SK-N-MC (cell line): ENCODE data around the gene KCNMA1.

Source experiments
- EZH2 ChIP-seq: fragments of 200-600 bp; sonication (generic); IDR thresholded peaks from one replicate; pipeline ENCODE4 v1.6.1; 2017; ENCODE audit warnings: antibody characterized with exemption
- FOXP2 ChIP-seq: optimal IDR thresholded peaks from 2 replicates; pipeline ENCODE3; 2011; ENCODE audit warnings: mild to moderate bottlenecking, moderate library complexity; ENCODE audit not compliant: insufficient read depth; ENCODE audit errors: extremely low read length, control extremely low read depth
- POLR2AphosphoS5 ChIP-seq: IDR thresholded peaks from 2 replicates; pipeline ENCODE4 v1.6.1; 2012; ENCODE audit warnings: mild to moderate bottlenecking, low read depth, low read length, borderline replicate concordance

- TF ChIP-seq EZH2 (no peak), POLR2AphosphoS5 (no peak), FOXP2 (no peak)
These were observed 405.6 kb downstream of the KCNMA1 start for GRCh38 chr10:77231884-77232610.
